Measurements from ENCODE around the gene TARBP1. TPM values are rescaled to one million over a fixed set of nuclear protein-coding genes. Genes with fewer than 3 reads are reported as not detected.
"Not testable (repeated sequence)": the region's sequence is repeated elsewhere in the genome, so short reads cannot be mapped to it uniquely, and the experiment has no call there.

TARBP1 gene
- total RNA-seq: 10 to 100 TPM; 20.7 to 22.2 TPM

- no peaks in the 10 kb centered on the region for H3K9me3 Mint-ChIP-seq
- peaks cover 19% of the 10 kb centered on the region for H3K27me3 Mint-ChIP-seq
- ATAC-seq (replicated peaks): peak; percentile 73
- H3K4me1 Mint-ChIP-seq: peaks cover 11% of the 10 kb centered on the region
- H3K4me3 Mint-ChIP-seq: peak within 1 kb of the TSS; percentile 84
- no peaks in the 10 kb centered on the region for H3K36me3 Mint-ChIP-seq (ENCODE audit: low read depth)
- no peak within 1 kb of the TSS for H3K27ac Mint-ChIP-seq
Observed at GRCh38 chr1:234478481-234479309, at the start of gene TARBP1. TARBP1 (minus strand) TSS chr1:234479179; CDS start chr1:234479103, 76 bp downstream.

- ATAC-seq (replicated peaks): no peak
- no peaks in the 10 kb centered on the region for H3K4me1 Mint-ChIP-seq
- peaks cover 16% of the 10 kb centered on the region for H3K27me3 Mint-ChIP-seq
- no peaks in the 10 kb centered on the region for H3K9me3 Mint-ChIP-seq
- no peak overlapping the region for H3K27ac Mint-ChIP-seq
- H3K36me3 Mint-ChIP-seq (ENCODE audit: low read depth): no peaks in the 10 kb centered on the region
- H3K4me3 Mint-ChIP-seq: no peak overlapping the region
Observed at GRCh38 chr1:234528074-234528865, 49.3 kb upstream of the TARBP1 start.

- no peaks in the 10 kb centered on the region for H3K36me3 Mint-ChIP-seq (ENCODE audit: low read depth)
- no peak overlapping the region for H3K27ac Mint-ChIP-seq
- peaks cover 16% of the 10 kb centered on the region for H3K27me3 Mint-ChIP-seq
- ATAC-seq (replicated peaks): no peak
- no peaks in the 10 kb centered on the region for H3K4me1 Mint-ChIP-seq
- H3K9me3 Mint-ChIP-seq: no peaks in the 10 kb centered on the region
- H3K4me3 Mint-ChIP-seq: no peak overlapping the region
Observed at GRCh38 chr1:234527346-234527745, 48.4 kb upstream of the TARBP1 start.

GRCh38 chr1:234526922-234527321 is 47.9 kb upstream of the TARBP1 start:
- Mint-ChIP-seq H3K27me3 (peaks cover 16% of the 10 kb centered on the region), H3K27ac (no peak overlapping the region), H3K9me3 (no peaks in the 10 kb centered on the region), H3K4me3 (no peak overlapping the region), H3K4me1 (no peaks in the 10 kb centered on the region), H3K36me3 (ENCODE audit: low read depth) (no peaks in the 10 kb centered on the region)
- no peak for ATAC-seq (replicated peaks)

- no peaks in the 10 kb centered on the region for H3K4me1 Mint-ChIP-seq
- ATAC-seq (replicated peaks): no peak
- H3K9me3 Mint-ChIP-seq: no peaks in the 10 kb centered on the region
- no peak overlapping the region for H3K27ac Mint-ChIP-seq
- peaks cover 13% of the 10 kb centered on the region for H3K27me3 Mint-ChIP-seq
- H3K36me3 Mint-ChIP-seq (ENCODE audit: low read depth): no peaks in the 10 kb centered on the region
- H3K4me3 Mint-ChIP-seq: no peak overlapping the region
Observed at GRCh38 chr1:234525099-234525799, 46.3 kb upstream of the TARBP1 start.

GRCh38 chr1:234521836-234522235 is 42.9 kb upstream of the TARBP1 start:
- Mint-ChIP-seq H3K9me3 (no peaks in the 10 kb centered on the region), H3K27me3 (peaks cover 8% of the 10 kb centered on the region), H3K36me3 (ENCODE audit: low read depth) (no peaks in the 10 kb centered on the region), H3K27ac (no peak overlapping the region), H3K4me3 (no peak overlapping the region), H3K4me1 (peaks cover 10% of the 10 kb centered on the region)
- ATAC-seq (replicated peaks): no peak

GRCh38 chr1:234520908-234521817 is 42.2 kb upstream of the TARBP1 start:
- Mint-ChIP-seq H3K4me1 (peaks cover 10% of the 10 kb centered on the region), H3K4me3 (no peak overlapping the region), H3K36me3 (ENCODE audit: low read depth) (no peaks in the 10 kb centered on the region), H3K27ac (no peak overlapping the region), H3K9me3 (no peaks in the 10 kb centered on the region), H3K27me3 (peaks cover 4% of the 10 kb centered on the region)
- ATAC-seq (replicated peaks): no peak

GRCh38 chr1:234519506-234519905 is 40.5 kb upstream of the TARBP1 start:
- no peak for ATAC-seq (replicated peaks)
- Mint-ChIP-seq H3K27ac (no peak overlapping the region), H3K4me1 (peaks cover 10% of the 10 kb centered on the region), H3K27me3 (no peaks in the 10 kb centered on the region), H3K4me3 (no peak overlapping the region), H3K36me3 (ENCODE audit: low read depth) (no peaks in the 10 kb centered on the region), H3K9me3 (no peaks in the 10 kb centered on the region)

- no peak for ATAC-seq (replicated peaks)
- Mint-ChIP-seq H3K4me3 (no peak overlapping the region), H3K36me3 (ENCODE audit: low read depth) (no peaks in the 10 kb centered on the region), H3K4me1 (peaks cover 14% of the 10 kb centered on the region), H3K9me3 (no peaks in the 10 kb centered on the region), H3K27ac (no peak overlapping the region), H3K27me3 (no peaks in the 10 kb centered on the region)
Observed at GRCh38 chr1:234518876-234519275, 39.9 kb upstream of the TARBP1 start.

GRCh38 chr1:234518086-234518485 is 39.1 kb upstream of the TARBP1 start:
- ATAC-seq (replicated peaks); H3K27me3 Mint-ChIP-seq; H3K27ac Mint-ChIP-seq; H3K4me3 Mint-ChIP-seq; H3K36me3 Mint-ChIP-seq (ENCODE audit: low read depth); H3K9me3 Mint-ChIP-seq: not testable (repeated sequence)
- H3K4me1 Mint-ChIP-seq: peaks cover 14% of the 10 kb centered on the region

GRCh38 chr1:234517110-234517802 is 38.3 kb upstream of the TARBP1 start:
- no peaks in the 10 kb centered on the region for H3K27me3 Mint-ChIP-seq
- peaks cover 14% of the 10 kb centered on the region for H3K4me1 Mint-ChIP-seq
- H3K36me3 Mint-ChIP-seq (ENCODE audit: low read depth): no peaks in the 10 kb centered on the region
- H3K27ac Mint-ChIP-seq: no peak overlapping the region
- peak overlapping the region; percentile 39 for H3K4me3 Mint-ChIP-seq
- H3K9me3 Mint-ChIP-seq: no peaks in the 10 kb centered on the region
- ATAC-seq (replicated peaks): peak; percentile 66

GRCh38 chr1:234515821-234516241 is 36.9 kb upstream of the TARBP1 start:
- ATAC-seq (replicated peaks): no peak
- H3K27ac Mint-ChIP-seq: no peak overlapping the region

GRCh38 chr1:234515411-234515810 is 36.4 kb upstream of the TARBP1 start:
- Mint-ChIP-seq H3K27ac (no peak overlapping the region), H3K27me3 (peaks cover 3% of the 10 kb centered on the region), H3K9me3 (no peaks in the 10 kb centered on the region), H3K4me1 (peaks cover 14% of the 10 kb centered on the region), H3K4me3 (no peak overlapping the region), H3K36me3 (ENCODE audit: low read depth) (no peaks in the 10 kb centered on the region)
- no peak for ATAC-seq (replicated peaks)

More at GRCh38 chr1:234515821-234516241, 36.9 kb upstream of the TARBP1 start:
- Mint-ChIP-seq H3K4me1 (peaks cover 14% of the 10 kb centered on the region), H3K36me3 (ENCODE audit: low read depth) (no peaks in the 10 kb centered on the region), H3K4me3 (no peak overlapping the region), H3K9me3 (no peaks in the 10 kb centered on the region), H3K27me3 (peaks cover 3% of the 10 kb centered on the region)
